OCI-LY1 (cell line): ENCODE data around the gene SGO2.

ENCODE experiments used
- EZH2 ChIP-seq: fragments of 200-600 bp; sonication (generic), shearing (Covaris generic); IDR thresholded peaks from 2 replicates; pipeline ENCODE4 v1.8.0; 2017; ENCODE audit warnings: borderline replicate concordance, mixed run types, mild to moderate bottlenecking, antibody characterized with exemption, low read length, moderate library complexity, mixed read lengths
- TF ChIP-seq, protein P1 (sequence below): fragments of 200-600 bp; sonication (generic), shearing (Covaris generic); IDR thresholded peaks from 2 replicates; pipeline ENCODE4 v1.5.1; 2017; ENCODE audit warnings: mild to moderate bottlenecking, antibody characterized with exemption, low read length, moderate library complexity, mixed read lengths

DNA sequence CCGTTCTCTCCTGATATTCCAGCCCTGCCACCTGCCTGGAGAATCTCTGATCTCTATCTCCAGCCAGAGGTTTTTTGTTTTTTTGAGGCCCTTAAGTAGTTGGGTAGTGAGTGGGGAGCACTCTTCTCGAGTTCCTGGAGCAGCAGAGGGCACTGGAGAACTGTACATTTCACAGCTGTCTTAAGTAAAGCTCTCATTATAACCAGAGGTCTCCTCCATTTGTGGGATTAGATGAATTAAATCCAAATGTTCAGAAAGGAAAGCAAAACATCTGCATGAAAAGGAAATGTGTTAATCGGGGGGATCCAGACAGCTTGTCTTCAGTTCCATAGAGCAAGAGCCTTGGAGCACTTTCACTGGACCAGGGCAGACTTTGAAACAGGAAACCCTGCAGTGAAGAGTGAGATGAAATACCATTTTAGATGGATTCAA is 92.6 kb downstream of the SGO2 start:
- TF ChIP-seq, protein P1, sequence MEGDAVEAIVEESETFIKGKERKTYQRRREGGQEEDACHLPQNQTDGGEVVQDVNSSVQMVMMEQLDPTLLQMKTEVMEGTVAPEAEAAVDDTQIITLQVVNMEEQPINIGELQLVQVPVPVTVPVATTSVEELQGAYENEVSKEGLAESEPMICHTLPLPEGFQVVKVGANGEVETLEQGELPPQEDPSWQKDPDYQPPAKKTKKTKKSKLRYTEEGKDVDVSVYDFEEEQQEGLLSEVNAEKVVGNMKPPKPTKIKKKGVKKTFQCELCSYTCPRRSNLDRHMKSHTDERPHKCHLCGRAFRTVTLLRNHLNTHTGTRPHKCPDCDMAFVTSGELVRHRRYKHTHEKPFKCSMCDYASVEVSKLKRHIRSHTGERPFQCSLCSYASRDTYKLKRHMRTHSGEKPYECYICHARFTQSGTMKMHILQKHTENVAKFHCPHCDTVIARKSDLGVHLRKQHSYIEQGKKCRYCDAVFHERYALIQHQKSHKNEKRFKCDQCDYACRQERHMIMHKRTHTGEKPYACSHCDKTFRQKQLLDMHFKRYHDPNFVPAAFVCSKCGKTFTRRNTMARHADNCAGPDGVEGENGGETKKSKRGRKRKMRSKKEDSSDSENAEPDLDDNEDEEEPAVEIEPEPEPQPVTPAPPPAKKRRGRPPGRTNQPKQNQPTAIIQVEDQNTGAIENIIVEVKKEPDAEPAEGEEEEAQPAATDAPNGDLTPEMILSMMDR, result peak; percentile 40
- no peak for TF ChIP-seq EZH2
